Activated CD4-positive, alpha-beta memory T cell treated with anti-CD3 and anti-CD28 coated beads for 36 hours (primary cell): ENCODE data around the gene RPS2. TPM values are rescaled to one million over a fixed set of nuclear protein-coding genes. Genes with fewer than 3 reads are reported as not detected.
"Not testable (repeated sequence)": the region's sequence is repeated elsewhere in the genome, so short reads cannot be mapped to it uniquely, and the experiment has no call there.

Experiments
- CTCF ChIA-PET: fragments of 350-600 bp; sonication (Branson Sonifier 250); formaldehyde crosslinking; loops from one replicate; lab custom pipeline; 2021; ENCODE audit warnings: antibody characterized with exemption, inconsistent platforms; lab: Charles Lee
- POLR2A ChIA-PET: fragments of 350-600 bp; sonication (Branson Sonifier 250); formaldehyde crosslinking; loops from one replicate; lab custom pipeline; 2021; ENCODE audit warnings: antibody characterized with exemption; lab: Charles Lee
- DNase-seq: peaks from one replicate; pipeline ENCODE4 v3.0.0-alpha.2; 2020
- H3K27ac Mint-ChIP-seq: one replicate; pipeline ENCODE4 v1.8.0; 2021; ENCODE audit warnings: mixed read lengths
- H3K27me3 Mint-ChIP-seq: one replicate; pipeline ENCODE4 v1.8.0; 2021; ENCODE audit warnings: mixed read lengths
- H3K36me3 Mint-ChIP-seq: one replicate; pipeline ENCODE4 v1.8.0; 2021; ENCODE audit warnings: mixed read lengths
- H3K4me1 Mint-ChIP-seq: one replicate; pipeline ENCODE4 v1.8.0; 2021; ENCODE audit warnings: low read depth, mixed read lengths
- H3K4me3 Mint-ChIP-seq: one replicate; pipeline ENCODE4 v1.8.0; 2021; ENCODE audit warnings: mild to moderate bottlenecking, mixed read lengths
- H3K9me3 Mint-ChIP-seq: one replicate; pipeline ENCODE4 v1.8.0; 2021; ENCODE audit warnings: mixed read lengths
- intact Hi-C: fragments of 100-400 bp; cut with micrococcal nuclease; formaldehyde crosslinking; loops from one replicate; pipeline ENCODE4 v1.15.1; 2023
- total RNA-seq, 2 experiments: library from RNA; stranded (reverse); gene quantifications; one replicate each; pipeline ENCODE4 v1.2.3, GENCODE V29; 2021

The RPS2 gene
- total RNA-seq, 2 experiments from 2014 or later: 5,123 to 5,136 TPM

DNA sequence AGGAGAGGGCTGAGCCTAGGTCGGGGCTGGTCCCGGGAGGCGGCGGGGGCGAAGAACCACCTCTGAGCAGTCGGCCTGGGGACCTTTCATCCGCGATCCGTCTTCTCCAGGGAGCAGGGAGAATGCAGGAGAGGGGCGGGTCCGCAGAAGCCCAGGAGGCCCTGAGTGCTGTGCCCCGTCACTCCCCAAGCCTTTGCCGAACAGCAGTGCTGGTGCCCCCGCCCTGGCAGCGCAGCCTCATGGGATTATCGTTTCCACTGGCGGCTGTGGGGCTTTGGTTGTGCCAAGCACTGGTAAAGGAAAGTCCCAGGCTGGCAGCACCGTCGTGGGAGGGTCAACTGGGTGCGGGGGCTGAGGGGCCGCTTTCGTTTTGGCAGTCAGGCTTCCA lies 7.9 kb upstream of the RPS2 start:
- no peak overlapping the region for H3K27ac Mint-ChIP-seq
- H3K27me3 Mint-ChIP-seq: no peaks in the 10 kb centered on the region
- POLR2A ChIA-PET: interaction anchor here (0.9 to 2.5 kb wide), 8 partner anchors 9 to 190 kb away, joined by 3 to 15 read pairs (median 9); partner anchors contain the start of genes NDUFB10, NOXO1, NUBP2 and SPSB3
- CTCF ChIA-PET: no interaction called here
- intact Hi-C loops: no loop called here
- peaks cover 31% of the 10 kb centered on the region for H3K36me3 Mint-ChIP-seq
- DNase-seq: peak; percentile 35
- peak overlapping the region; percentile 100 for H3K4me3 Mint-ChIP-seq
- peaks cover 20% of the 10 kb centered on the region for H3K4me1 Mint-ChIP-seq
- no peaks in the 10 kb centered on the region for H3K9me3 Mint-ChIP-seq

DNA sequence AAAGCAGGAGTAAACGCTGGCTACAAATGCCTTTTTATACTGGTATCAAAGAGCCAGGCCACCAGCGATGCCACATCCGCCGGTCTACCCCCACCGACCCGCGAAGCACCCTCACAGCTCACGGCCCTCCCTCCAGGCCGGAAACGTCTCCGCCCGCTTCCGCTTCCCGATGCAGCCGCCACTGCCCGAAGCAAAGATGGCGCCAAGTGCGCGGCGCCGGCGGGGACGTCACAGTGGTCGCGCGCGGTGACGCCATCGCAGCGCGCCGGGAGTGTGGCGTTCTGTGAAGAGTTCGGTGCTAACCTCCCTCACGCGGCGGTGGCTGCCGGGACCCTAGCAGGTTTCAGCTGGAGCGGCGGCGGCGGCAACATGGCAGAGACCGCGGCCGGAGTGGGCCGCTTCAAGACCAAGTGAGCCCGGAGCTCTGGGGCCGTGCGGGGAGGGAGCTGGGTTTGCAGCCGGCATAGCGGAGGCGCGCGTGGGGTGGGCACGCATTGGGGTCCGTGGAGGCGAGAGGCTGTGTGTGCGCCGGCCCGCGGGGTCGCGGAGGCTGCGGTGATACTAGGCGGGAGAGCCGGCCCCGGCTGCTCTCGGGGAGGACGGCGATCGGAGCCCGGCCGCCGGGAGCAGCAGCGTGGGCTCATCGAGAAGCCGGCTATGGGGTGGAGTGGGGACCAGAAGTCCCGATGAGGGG lies 7.3 kb upstream of the RPS2 start, which contains the start of gene TBL3:
Gene TBL3, plus strand, starts transcription at position 258 of the 694 bp plus-strand sequence. Its CDS starts 112 bp downstream, at position 370.
- Mint-ChIP-seq H3K27me3 (no peaks in the 10 kb centered on the region), H3K9me3 (no peaks in the 10 kb centered on the region)
- DNase-seq: peak; percentile 98

DNA sequence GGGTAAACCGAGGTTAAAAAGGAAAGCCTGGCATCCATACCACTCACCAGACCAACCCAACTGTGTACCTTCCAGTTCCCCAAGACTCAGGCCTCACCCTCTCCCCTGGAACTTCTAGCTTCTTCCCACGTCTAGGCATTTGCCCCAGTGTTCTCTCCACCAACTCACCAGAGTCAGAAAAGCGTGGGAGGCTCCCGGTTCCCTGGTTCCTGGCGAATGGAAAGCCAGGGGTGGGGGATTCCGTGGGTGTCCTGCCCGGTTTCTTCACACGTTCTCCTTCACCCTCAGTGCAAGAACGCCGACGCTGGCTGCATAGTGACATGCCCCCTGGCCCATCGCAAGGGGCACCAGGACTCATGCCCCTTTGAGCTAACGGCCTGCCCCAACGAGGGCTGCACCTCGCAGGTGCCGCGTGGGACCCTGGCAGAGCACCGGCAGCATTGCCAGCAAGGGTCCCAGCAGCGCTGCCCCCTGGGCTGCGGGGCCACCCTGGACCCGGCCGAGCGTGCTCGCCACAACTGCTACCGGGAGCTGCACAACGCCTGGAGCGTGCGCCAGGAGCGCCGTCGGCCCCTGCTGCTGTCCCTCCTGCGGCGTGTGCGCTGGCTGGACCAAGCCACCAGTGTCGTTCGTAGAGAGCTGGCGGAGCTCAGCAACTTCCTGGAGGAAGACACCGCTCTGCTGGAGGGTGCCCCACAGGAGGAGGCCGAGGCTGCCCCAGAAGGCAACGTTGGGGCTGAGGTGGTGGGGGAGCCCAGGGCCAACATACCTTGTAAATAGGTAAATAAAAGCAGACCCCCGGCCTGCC lies 3.7 kb upstream of the RPS2 start:
- intact Hi-C loops: no loop called here
- Mint-ChIP-seq H3K27ac (no peak overlapping the region), H3K4me1 (peaks cover 29% of the 10 kb centered on the region), H3K36me3 (peaks cover 29% of the 10 kb centered on the region), H3K9me3 (no peaks in the 10 kb centered on the region), H3K27me3 (no peaks in the 10 kb centered on the region), H3K4me3 (no peak overlapping the region)
- no peak for DNase-seq
- ChIA-PET POLR2A (no interaction called here), CTCF (interaction anchor here (0.8 kb wide), 1 partner anchor 172 kb away, joined by 3 read pairs; no protein-coding TSS in a partner anchor)

More for the DNA sequence above, 7.3 kb upstream of the RPS2 start, which contains the start of gene TBL3:
- Mint-ChIP-seq H3K36me3 (peaks cover 30% of the 10 kb centered on the region), H3K4me3 (peak within 1 kb of the TSS; percentile 100), H3K4me1 (peaks cover 20% of the 10 kb centered on the region), H3K27ac (peak within 1 kb of the TSS; percentile 100)
- intact Hi-C loops: no loop called here
- ChIA-PET POLR2A (interaction anchor here (0.9 to 2.5 kb wide), 10 partner anchors 9 to 189 kb away, joined by 3 to 15 read pairs (median 8); partner anchors contain the start of genes MSRB1, NDUFB10, NOXO1 and NTHL1), CTCF (interaction anchor here (0.6 to 1.4 kb wide), 3 partner anchors 32 to 607 kb away, joined by 3 read pairs; no protein-coding TSS in a partner anchor)

DNA sequence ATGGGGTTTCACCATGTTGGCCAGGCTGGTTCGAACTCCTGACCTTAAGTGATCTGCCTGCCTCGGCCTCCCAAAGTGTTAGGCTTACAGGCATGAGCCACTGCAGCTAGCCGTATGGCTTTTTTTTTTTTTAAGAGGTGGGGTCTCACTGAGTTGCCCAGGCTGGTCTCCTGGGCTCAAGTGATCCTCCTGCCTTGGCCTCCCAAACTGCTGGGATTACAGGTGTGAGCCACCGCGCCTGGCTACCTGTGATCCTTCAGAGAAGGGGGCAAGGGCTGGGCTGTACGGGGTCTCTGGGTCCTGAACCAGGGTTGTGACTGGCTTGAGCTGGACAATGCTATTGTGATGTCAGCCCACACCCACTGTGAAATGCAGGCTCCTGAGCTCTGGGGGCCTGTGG lies 1.8 kb upstream of the RPS2 start, which contains the start of gene RNF151:
Gene RNF151, plus strand, starts transcription at position 397 of the 400 bp plus-strand sequence. CDS start 26 bp downstream, outside the sequence.
- peaks cover 38% of the 10 kb centered on the region for H3K36me3 Mint-ChIP-seq
- CTCF ChIA-PET: interaction anchor here (0.6 to 1.4 kb wide), 2 partner anchors 37 to 81 kb away, joined by 3 to 6 read pairs; no protein-coding TSS in a partner anchor
- POLR2A ChIA-PET: interaction anchor here (1.1 to 2.3 kb wide), 3 partner anchors 25 to 189 kb away, joined by 3 to 25 read pairs (median 4); partner anchors contain the start of genes NUBP2, SPSB3 and TRAF7
- H3K27ac Mint-ChIP-seq: peak within 1 kb of the TSS; percentile 96
- H3K4me3 Mint-ChIP-seq: peak within 1 kb of the TSS; percentile 92
- H3K4me1 Mint-ChIP-seq: peaks cover 35% of the 10 kb centered on the region
- no peaks in the 10 kb centered on the region for H3K27me3 Mint-ChIP-seq
- intact Hi-C loops: no loop called here
- H3K9me3 Mint-ChIP-seq: no peaks in the 10 kb centered on the region
- no peak for DNase-seq

DNA sequence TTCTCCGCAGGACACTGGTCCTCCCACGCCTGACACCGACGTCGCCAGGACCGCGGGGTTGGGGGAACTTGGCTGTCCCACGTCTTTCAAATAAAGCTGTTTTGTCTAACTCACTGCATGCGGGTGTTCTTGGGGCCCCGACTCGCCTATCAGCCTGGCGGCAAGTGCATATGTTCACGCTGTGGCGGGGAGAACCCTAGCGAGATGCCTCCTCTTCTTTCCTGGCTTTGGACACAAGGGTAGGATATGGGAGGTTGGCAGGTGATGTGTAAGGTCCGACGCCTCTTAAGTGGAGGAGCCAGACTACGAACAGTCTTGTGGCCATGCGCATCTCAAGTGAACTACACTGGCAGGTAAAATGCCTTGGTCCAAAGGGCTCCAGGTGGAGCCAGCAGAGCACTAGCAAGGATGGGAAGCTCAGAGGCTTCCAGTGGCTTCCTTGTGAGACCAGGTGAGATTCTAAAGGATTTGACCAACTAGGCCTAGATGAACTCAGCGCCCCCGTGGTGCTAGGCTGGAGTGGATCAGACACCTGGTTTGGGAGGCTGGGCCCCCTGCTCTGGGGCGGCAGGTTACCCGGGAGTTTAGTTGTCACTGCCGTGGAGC lies 873 bp upstream of the RPS2 start:
- peak; percentile 35 for DNase-seq
- Mint-ChIP-seq H3K4me3 (peak overlapping the region; percentile 92), H3K36me3 (peaks cover 46% of the 10 kb centered on the region), H3K9me3 (no peaks in the 10 kb centered on the region), H3K4me1 (peaks cover 37% of the 10 kb centered on the region), H3K27me3 (no peaks in the 10 kb centered on the region), H3K27ac (peak overlapping the region; percentile 96)
- ChIA-PET CTCF (interaction anchor here (0.9 to 1.4 kb wide), 2 partner anchors 38 to 183 kb away, joined by 4 to 6 read pairs; partner anchors contain the start of genes NUBP2 and SPSB3), POLR2A (interaction anchor here (0.6 to 3.3 kb wide), 21 partner anchors 8 to 555 kb away, joined by 3 to 25 read pairs (median 5); partner anchors contain the start of genes AMDHD2, EME2, GFER and MAPK8IP3)
- intact Hi-C loops: loop anchor here (2.0 kb wide), 1 partner anchor 27 kb away; no protein-coding TSS in a partner anchor

DNA sequence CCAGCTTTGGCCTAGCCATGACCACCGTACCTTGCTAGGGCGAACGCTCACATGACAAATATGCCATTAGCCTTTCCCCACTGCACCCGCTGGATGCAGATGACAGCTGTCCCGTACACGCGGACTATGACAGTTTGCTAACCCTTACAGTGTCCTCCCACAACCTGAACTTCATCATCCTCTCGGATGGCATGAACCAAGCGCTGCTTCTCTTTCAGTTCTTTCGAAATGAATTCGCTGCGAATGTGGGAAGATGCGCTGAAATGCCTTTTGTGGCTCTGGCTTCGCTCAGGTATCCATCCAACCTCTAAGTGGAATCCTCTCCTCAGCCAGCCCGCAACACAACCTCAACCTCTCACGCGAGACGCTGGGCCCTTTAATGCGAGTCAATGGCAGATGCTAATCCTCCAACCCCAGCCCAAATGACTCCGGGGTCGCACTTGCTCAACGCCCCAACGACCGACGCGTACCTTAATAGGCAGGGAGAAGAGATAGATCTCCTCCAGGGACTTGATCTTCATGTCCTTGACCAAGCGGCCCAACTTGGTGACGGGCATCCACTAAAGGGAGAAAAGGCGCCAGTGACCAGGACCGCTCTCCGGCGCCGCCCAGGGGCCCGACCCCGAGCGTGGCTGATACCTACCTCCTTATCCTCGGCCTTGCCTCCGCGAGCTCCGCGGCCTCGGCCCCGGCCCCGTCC lies 670 bp downstream of the RPS2 start:
- no peaks in the 10 kb centered on the region for H3K27me3 Mint-ChIP-seq
- peak overlapping the region; percentile 86 for H3K27ac Mint-ChIP-seq
- peaks cover 47% of the 10 kb centered on the region for H3K36me3 Mint-ChIP-seq
- intact Hi-C loops: loop anchor here (1.0 to 5.0 kb wide), 5 partner anchors 21 to 465 kb away; partner anchors contain the start of genes CCNF, CRAMP1, IFT140 and MSRB1
- peak; percentile 54 for DNase-seq
- no peaks in the 10 kb centered on the region for H3K9me3 Mint-ChIP-seq
- ChIA-PET CTCF (interaction anchor here (0.6 to 1.0 kb wide), 4 partner anchors 20 to 557 kb away, joined by 3 read pairs; partner anchors contain the start of genes GFER and MSRB1), POLR2A (interaction anchor here (0.7 to 3.3 kb wide), 20 partner anchors 8 to 258 kb away, joined by 3 to 25 read pairs (median 5); partner anchors contain the start of genes EME2, GFER, MAPK8IP3 and MRPS34)
- peaks cover 44% of the 10 kb centered on the region for H3K4me1 Mint-ChIP-seq
- H3K4me3 Mint-ChIP-seq: peak overlapping the region; percentile 92

DNA sequence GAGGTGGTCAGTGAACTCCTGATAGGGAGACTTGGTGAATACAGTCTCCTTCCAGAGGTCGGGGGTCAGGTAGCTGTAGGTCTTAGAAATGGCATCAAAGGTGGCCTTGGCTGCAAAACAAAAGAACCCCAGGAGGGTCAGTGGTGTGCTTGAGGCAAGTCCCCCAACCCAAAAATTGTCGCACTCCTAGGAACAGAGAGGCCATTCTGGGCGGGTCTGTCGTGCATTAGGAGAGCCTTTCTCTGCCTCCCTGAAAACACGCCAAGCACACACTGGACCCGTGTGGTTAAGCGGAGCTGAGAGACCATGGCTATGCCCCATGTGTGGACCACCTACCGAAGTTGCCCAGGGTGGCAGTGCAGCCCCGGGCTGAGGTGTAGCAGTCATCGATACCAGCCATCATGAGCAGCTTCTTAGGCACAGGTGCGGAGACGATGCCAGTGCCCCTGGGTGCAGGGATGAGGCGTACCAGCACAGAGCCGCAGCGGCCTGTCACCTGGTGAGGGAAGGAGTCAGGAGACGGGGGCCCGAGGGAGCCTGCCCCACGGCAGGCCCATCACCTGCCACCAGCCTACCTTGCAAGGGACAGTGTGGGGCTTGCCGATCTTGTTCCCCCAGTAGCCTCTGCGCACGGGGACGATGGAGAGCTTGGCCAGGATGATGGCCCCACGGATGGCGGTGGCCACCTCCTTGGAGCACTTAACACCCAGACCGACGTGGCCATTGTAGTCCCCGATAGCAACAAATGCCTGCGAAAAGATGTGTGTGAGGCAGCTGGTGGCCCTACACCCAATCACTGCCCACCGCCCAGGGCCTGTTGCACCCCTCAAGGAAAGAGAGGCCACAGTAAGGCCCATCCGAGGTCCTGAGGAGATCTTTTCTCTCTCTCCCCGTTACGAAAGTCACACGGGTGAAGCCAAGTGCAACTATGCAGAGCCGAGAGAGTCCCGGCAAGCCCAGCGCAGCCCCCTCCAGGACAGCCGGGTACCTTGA lies 2.2 kb downstream of the RPS2 start:
- peaks cover 47% of the 10 kb centered on the region for H3K36me3 Mint-ChIP-seq
- CTCF ChIA-PET: not testable (repeated sequence)
- POLR2A ChIA-PET: interaction anchor here (0.9 to 3.3 kb wide), 6 partner anchors 9 to 193 kb away, joined by 3 to 22 read pairs (median 10); partner anchors contain the start of genes GFER, MSRB1, TBL3 and TRAF7

DNA sequence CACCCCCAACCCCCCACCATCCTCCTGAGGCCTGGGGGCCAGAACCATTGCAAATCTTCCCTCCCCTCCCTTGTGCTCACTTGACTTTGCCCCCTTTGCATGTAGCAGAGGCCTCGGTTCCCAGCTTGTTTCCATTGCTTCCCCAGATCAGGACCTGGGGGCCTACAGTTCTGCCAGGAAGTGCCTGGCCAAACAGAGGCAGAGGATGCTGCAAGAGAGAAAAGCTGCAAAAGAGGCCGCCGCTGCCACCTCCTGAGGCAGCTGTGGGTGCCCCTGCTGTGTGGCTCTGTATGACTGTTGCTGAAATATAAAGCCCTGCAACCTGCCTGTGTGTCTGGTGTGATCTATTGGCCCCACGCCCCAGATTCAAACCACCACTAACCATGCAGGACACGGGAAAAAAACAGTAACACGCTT lies 3.0 kb downstream of the RPS2 start:
- ChIA-PET POLR2A (interaction anchor here (0.9 to 3.2 kb wide), 5 partner anchors 10 to 193 kb away, joined by 3 to 15 read pairs (median 8); partner anchors contain the start of genes GFER, MSRB1, NOXO1 and TBL3), CTCF (no interaction called here)
- H3K4me1 Mint-ChIP-seq: peaks cover 46% of the 10 kb centered on the region
- peak overlapping the region; percentile 92 for H3K4me3 Mint-ChIP-seq
- intact Hi-C loops: loop anchor here (2.0 to 5.0 kb wide), 3 partner anchors 51 to 467 kb away; partner anchors contain the start of genes CCNF, CRAMP1 and IFT140
- peak overlapping the region; percentile 86 for H3K27ac Mint-ChIP-seq
- no peaks in the 10 kb centered on the region for H3K9me3 Mint-ChIP-seq
- peak; percentile 54 for DNase-seq
- H3K36me3 Mint-ChIP-seq: peaks cover 47% of the 10 kb centered on the region
- H3K27me3 Mint-ChIP-seq: peaks cover 1% of the 10 kb centered on the region

More for the DNA sequence above, 2.2 kb downstream of the RPS2 start:
- H3K9me3 Mint-ChIP-seq, H3K27me3 Mint-ChIP-seq, DNase-seq: not testable (repeated sequence)
- intact Hi-C loops: loop anchor here (2.0 to 5.0 kb wide), 3 partner anchors 50 to 466 kb away; partner anchors contain the start of genes CCNF, CRAMP1 and IFT140
- peak overlapping the region; percentile 86 for H3K27ac Mint-ChIP-seq
- H3K4me3 Mint-ChIP-seq: peak overlapping the region; percentile 92
- H3K4me1 Mint-ChIP-seq: peaks cover 46% of the 10 kb centered on the region
